ENCODE measurements around the gene PPT1. TPM values are rescaled to one million over a fixed set of nuclear protein-coding genes. Genes with fewer than 3 reads are reported as not detected.
"Not testable (repeated sequence)": the region's sequence is repeated elsewhere in the genome, so short reads cannot be mapped to it uniquely, and the experiment has no call there.

PPT1 gene
- total and polyA plus RNA-seq, 2 of the 13 experiments (the other 11 are each of a cell fraction or from before 2014, with no cell fraction given) = 129 TPM

- ChIA-PET CTCF (ENCODE audit: low intra/inter-chr PET ratio, low total read pairs) (no interaction called here), POLR2A (no interaction called here)
- WGBS (ENCODE audit: low lambda C conversion rate) = 92% methylated on average over 3 of the region's 3 CpGs
- in situ Hi-C loops (cut with HindIII; ENCODE audit: extremely low pct_ligation_motif_present, low pct_unique_long_range_greater_than_20kb) (loop anchor here (10.0 kb wide), 1 partner anchor 114 kb away; no protein-coding TSS in a partner anchor), intact Hi-C loops (cut with micrococcal nuclease; ENCODE audit: unreplicated experiment) (loop anchor here (5.0 to 10.0 kb wide), 3 partner anchors 124 to 881 kb away; no protein-coding TSS in a partner anchor)
- peaks cover 31% of the 10 kb centered on the region for H3K4me1 ChIP-seq (ENCODE audit: insufficient read depth, low read length)
- H3K36me3 ChIP-seq (replicated peaks in 1 of 2; ENCODE audit: control insufficient read depth in 1 of 2, insufficient read depth in 2 of 2, low read length in 2 of 2) = no peaks in the 10 kb centered on the region; a peak in 1 of 5 replicates
- H3K27ac ChIP-seq (ENCODE audit: extremely low read length, insufficient read depth, low read length) = no peak overlapping the region
- peak overlapping the region; percentile 84; the same call in 1 of the 2 replicates for H3K4me2 ChIP-seq (ENCODE audit: low read depth, low read length)
- no peak overlapping the region for H2AFZ ChIP-seq (ENCODE audit: low read length)
- no peak overlapping the region; the same call in 1 of the 2 replicates for H3K9ac ChIP-seq (ENCODE audit: insufficient read depth, low read depth, low read length)
- no TSS peak for BruUV-seq (replicated peaks)
- TF ChIP-seq KDM2A (CRISPR knock-in tag; IDR thresholded peaks at IDR 0.05; ENCODE audit: borderline replicate concordance, low read depth) (no peak), ZNF20 (CRISPR knock-in tag; IDR thresholded peaks at IDR 0.05) (0 out of 2 replicates have a peak, but pooled peaks have one; percentile 27)
- H3K9me3 ChIP-seq (ENCODE audit: low read length) = no peaks in the 10 kb centered on the region
- H3K27me3 ChIP-seq (ENCODE audit: control insufficient read depth in 1 of 2, insufficient read depth in 2 of 2, low read length in 2 of 2) = no peaks in the 10 kb centered on the region; a peak in 1 of 5 replicates
- no peak for ATAC-seq
- DNase-seq (ENCODE audit: low spot score) = no peak
- peaks cover 31% of the 10 kb centered on the region for H3K79me2 ChIP-seq (ENCODE audit: insufficient read depth, low read length)
- FAIRE-seq = no peak
- H3K4me3 ChIP-seq (replicated peaks in 1 of 3; ENCODE audit: insufficient read depth in 1 of 3, low read depth in 2 of 3, low read length in 3 of 3) = no peak overlapping the region
- H4K20me1 ChIP-seq (ENCODE audit: insufficient read depth, low read length) = 0 out of 2 replicates have a peak, but pooled peaks cover 11% of the 10 kb centered on the region
Measured at GRCh38 chr1:40038697-40039096, 58.4 kb downstream of the PPT1 start.

GRCh38 chr1:40037254-40037653 is 59.8 kb downstream of the PPT1 start:
- H3K4me3 ChIP-seq (replicated peaks in 1 of 3; ENCODE audit: insufficient read depth in 1 of 3, low read depth in 2 of 3, low read length in 3 of 3); H3K27ac ChIP-seq (ENCODE audit: extremely low read length, insufficient read depth, low read length); H3K4me2 ChIP-seq (ENCODE audit: low read depth, low read length); H3K27me3 ChIP-seq (ENCODE audit: control insufficient read depth in 1 of 2, insufficient read depth in 2 of 2, low read length in 2 of 2); POLR2A ChIA-PET; DNase-seq (ENCODE audit: low spot score); H4K20me1 ChIP-seq (ENCODE audit: insufficient read depth, low read length); FAIRE-seq; H3K36me3 ChIP-seq (replicated peaks in 1 of 2; ENCODE audit: control insufficient read depth in 1 of 2, insufficient read depth in 2 of 2, low read length in 2 of 2); H2AFZ ChIP-seq (ENCODE audit: low read length); ATAC-seq; BruUV-seq (replicated peaks); H3K9me3 ChIP-seq (ENCODE audit: low read length); CTCF ChIA-PET (ENCODE audit: low intra/inter-chr PET ratio, low total read pairs); H3K9ac ChIP-seq (ENCODE audit: insufficient read depth, low read depth, low read length): not testable (repeated sequence)
- peaks cover 16% of the 10 kb centered on the region for H3K4me1 ChIP-seq (ENCODE audit: insufficient read depth, low read length)
- peaks cover 17% of the 10 kb centered on the region for H3K79me2 ChIP-seq (ENCODE audit: insufficient read depth, low read length)
- WGBS (ENCODE audit: low lambda C conversion rate) = 87% methylated on average over 8 of the region's 8 CpGs
- intact Hi-C loops (cut with micrococcal nuclease; ENCODE audit: unreplicated experiment) (loop anchor here (5.0 to 10.0 kb wide), 3 partner anchors 122 to 880 kb away; no protein-coding TSS in a partner anchor), in situ Hi-C loops (cut with HindIII; ENCODE audit: extremely low pct_ligation_motif_present, low pct_unique_long_range_greater_than_20kb) (loop anchor here (10.0 kb wide), 1 partner anchor 112 kb away; no protein-coding TSS in a partner anchor)
